GM12873 (cell line): ENCODE results near the gene SELENON.

ENCODE experiments used
- CTCF ChIP-seq: IDR thresholded peaks from 2 replicates; pipeline ENCODE4 v1.5.1; 2012; ENCODE audit warnings: low read depth, mild to moderate bottlenecking, moderate library complexity, low read length, control low read depth; ENCODE audit not compliant: insufficient read depth; ENCODE audit errors: missing control alignments

Gene SELENON

GRCh38 chr1:25804964-25805862, 5.2 kb downstream of the SELENON start:
- no peak for TF ChIP-seq CTCF

- TF ChIP-seq CTCF = no peak
Measured at GRCh38 chr1:25805863-25806225, 5.9 kb downstream of the SELENON start.

GRCh38 chr1:25806418-25806817, 6.4 kb downstream of the SELENON start:
- TF ChIP-seq CTCF = no peak

- no peak for TF ChIP-seq CTCF
Measured at GRCh38 chr1:25807480-25808390, 7.7 kb downstream of the SELENON start.

- no peak for TF ChIP-seq CTCF
Measured at GRCh38 chr1:25808481-25809244, 8.7 kb downstream of the SELENON start.

GRCh38 chr1:25809283-25809926, 9.4 kb downstream of the SELENON start:
- no peak for TF ChIP-seq CTCF

- no peak for TF ChIP-seq CTCF
Measured at GRCh38 chr1:25809929-25810328, 9.9 kb downstream of the SELENON start.
